ENCODE data around the gene TMA7.

GRCh38 chr3:48402281-48402732, 37.8 kb upstream of the TMA7 start:
- TF ChIP-seq POLR2AphosphoS5 (IDR thresholded peaks at IDR 0.05; ENCODE audit: low read depth, low read length) (no peak), POLR2A (IDR thresholded peaks at IDR 0.05; ENCODE audit: low read depth, low read length) (no peak), TAF1 (IDR thresholded peaks at IDR 0.05; ENCODE audit: borderline replicate concordance, low read depth, low read length) (no peak)

All from GM12892 (cell line).